ENCODE results near the gene BOLA2.
"Not testable (repeated sequence)": the region's sequence is repeated elsewhere in the genome, so short reads cannot be mapped to it uniquely, and the experiment has no call there.

Gene BOLA2

DNA sequence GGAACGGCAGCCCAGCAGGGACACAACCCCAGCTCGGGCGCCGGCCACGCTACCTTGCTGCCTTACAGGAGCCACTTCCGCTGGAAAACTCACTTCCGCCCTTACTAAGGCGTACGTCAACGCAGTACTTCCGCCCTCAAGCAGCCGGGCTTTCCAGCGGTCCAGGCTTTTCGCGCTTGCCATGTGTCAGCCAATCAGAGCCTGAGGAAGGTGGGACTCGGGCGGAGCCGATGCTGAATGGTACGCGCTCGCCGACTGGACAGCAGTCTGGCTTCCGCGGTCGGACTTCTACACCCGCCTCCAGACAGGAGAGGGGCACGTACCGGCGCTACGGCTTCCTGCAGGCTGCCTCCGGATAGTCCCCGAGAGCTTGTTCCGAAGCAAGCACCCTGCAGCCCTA, at the start of gene BOLA2, which contains the start of gene SLX1B:
Gene BOLA2, minus strand, starts transcription at position 83 of the 400 bp plus-strand sequence. CDS start 98 bp downstream, outside the sequence.
Gene SLX1B, plus strand, starts transcription at position 265 of the 400 bp plus-strand sequence.
- DNase-seq = not testable (repeated sequence)

DNA sequence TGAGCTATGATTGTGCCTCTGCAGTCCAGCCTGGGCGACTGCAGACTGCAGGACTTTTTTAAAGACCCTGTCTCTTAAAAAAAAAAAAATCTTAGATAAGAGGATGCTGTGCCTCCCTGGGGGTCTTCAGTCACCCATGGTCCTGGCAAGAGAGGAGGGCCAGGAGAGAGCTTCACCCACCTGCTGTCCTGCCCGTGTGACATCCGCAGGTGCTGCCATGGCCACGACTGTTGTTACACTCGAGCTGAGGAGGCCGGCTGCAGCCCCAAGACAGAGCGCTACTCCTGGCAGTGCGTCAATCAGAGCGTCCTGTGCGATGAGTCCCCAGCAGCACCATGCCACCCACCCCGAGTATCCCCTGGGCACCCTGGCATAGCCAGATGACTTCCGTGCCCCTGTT, 28.1 kb upstream of the BOLA2 start:
- not testable (repeated sequence) for DNase-seq

DNA sequence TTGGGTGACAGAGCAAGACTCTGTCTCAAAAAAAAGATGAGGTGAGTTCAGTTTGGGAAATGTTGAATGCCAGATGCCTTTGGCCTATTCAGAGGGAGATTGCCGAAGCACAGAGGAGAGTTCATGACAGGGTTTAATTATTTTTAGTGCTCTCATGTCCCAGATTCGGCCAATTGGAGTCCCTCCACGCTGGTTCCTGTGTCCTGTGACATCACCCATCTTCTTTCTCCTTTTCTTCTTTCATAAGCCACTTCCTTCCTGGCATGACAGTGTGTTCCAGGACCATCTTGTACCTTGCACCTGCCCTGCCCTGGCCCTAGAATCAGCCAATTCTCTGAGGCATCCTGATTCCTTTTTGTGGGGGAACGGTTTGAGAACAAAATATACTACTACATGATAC, 17.9 kb upstream of the BOLA2 start:
- DNase-seq = not testable (repeated sequence)

DNA sequence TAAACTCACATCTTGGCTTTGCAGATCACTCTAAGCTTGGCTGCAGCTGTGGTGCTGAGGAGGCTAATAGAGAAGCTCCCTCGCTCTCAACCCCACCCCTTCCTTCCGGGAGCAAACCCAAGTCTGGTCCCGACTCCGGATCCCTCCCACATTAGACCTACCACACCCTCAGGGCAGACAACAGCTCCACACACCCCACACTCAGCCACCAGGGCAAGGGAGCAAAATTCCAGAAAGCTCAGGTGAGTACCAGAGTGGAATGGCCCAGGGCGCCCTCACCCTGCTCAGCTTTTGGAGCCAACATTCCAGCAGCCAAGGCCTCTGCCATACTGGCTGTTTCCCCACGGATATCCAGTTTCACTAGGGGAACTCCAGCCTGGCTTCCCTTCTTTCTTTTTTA, 15.5 kb upstream of the BOLA2 start:
- not testable (repeated sequence) for DNase-seq

DNA sequence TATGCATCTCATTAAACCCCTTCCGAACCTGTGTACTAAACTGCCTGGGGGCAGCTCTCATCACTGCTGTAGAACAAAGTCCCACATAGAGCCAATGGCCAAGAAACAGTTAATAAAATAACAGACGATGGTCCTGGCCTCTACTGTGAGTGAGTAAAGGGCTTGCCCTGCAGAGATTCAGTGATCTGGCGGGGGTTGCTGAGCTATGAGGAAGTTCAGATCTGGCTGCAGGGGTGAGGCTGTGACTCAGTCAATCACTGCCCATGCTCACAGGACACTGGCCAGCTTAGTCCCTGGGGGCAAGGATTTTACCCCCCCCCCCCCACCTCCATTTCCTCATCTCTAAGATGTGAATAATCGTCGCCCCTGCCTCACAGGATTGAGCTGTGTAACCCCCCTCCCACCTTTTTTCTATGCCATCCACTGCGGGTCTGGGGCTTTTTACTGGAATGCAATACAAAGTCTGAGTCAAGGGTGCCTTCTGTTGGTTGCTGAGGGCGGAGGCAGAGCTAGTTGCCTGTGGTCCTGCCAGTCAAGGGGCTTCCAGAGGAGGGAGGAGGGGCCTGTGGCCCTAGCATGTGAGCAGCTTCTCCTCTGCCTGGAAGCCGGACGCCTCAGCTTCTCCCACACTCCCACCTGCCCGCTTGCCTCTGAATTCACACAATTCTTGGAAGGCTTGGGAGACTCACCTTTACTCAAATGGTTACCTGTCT, 13.7 kb upstream of the BOLA2 start:
- DNase-seq = not testable (repeated sequence)

DNA sequence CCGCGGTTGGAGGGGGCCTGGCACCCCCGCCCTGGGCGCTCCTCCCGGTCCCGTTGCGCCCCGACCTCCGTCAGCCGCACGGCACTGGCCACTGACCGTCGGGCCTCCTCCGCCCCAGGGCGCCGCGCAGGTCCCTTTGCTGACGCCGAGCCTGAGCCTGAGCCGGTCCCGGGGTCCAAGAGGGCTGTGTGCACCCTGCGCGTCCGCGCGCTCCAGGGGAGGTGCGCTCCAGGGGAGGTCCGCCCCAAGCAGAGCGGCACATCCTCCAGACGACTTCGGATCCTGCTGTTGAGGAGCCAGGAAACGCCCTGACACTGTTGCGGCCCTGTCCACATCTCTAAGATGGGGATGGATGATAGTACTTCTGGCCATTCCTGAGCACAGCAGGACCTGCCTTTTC, 12.8 kb upstream of the BOLA2 start:
- not testable (repeated sequence) for DNase-seq

DNA sequence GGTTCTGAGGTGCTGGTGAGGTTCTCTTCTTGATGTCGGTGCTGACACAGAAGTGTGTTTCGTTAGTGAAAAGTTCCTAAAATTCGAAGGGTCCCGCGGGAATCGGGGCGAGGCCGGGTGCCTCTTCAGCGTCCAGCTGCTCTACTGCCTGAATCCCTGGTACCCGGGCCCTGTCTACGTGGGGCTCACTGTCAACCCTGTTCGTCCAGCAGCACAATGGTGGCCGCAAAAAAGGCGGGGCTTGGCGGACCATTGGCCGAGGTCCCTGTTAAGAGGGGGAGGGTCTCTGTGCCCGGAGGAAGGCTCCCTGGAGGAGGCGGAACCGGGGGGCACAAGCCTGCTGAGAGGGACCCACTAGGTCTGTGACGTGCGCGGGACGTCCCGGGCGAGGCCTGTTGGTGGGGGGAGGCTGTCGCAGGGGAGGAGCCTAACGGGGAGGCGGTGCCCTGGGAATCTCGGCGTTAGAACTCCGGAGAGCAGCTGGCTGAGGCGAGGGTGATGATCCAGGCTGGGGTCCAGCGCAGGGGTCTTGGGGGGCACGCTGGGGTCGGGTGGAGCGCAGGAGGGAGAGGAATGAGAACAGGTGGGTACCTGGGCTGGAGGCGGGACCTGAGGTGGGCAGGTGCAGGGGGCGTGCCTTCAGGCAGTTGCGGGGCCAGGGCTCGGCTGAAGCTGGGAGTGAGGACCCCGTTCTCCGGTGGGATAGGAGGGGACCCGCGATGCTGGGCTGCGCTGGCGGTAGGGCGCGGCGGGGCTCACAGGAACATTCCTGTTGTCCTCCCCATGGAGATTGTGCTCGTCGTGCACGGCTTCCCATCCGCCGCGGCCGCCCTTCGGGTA, 12.1 kb upstream of the BOLA2 start:
- not testable (repeated sequence) for DNase-seq

DNA sequence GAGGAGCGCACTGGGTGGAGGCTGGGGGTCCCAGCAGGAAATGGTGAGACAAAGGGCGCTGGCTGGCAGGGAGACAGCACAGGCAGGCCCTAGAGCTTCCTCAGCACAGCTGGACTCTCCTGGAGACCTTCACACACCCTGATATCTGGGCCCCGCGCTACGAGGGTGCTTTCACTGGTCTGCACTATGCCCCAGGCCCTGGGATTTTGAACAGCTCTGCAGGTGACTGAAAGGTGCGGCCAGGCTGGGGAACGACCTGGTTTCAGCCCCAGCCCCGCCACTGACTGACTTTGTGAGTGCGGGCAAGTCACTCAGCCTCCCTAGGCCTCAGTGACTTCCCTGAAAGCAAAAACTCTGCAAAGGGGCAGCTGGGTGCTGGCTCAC, 6.5 kb upstream of the BOLA2 start:
- DNase-seq = not testable (repeated sequence)

DNA sequence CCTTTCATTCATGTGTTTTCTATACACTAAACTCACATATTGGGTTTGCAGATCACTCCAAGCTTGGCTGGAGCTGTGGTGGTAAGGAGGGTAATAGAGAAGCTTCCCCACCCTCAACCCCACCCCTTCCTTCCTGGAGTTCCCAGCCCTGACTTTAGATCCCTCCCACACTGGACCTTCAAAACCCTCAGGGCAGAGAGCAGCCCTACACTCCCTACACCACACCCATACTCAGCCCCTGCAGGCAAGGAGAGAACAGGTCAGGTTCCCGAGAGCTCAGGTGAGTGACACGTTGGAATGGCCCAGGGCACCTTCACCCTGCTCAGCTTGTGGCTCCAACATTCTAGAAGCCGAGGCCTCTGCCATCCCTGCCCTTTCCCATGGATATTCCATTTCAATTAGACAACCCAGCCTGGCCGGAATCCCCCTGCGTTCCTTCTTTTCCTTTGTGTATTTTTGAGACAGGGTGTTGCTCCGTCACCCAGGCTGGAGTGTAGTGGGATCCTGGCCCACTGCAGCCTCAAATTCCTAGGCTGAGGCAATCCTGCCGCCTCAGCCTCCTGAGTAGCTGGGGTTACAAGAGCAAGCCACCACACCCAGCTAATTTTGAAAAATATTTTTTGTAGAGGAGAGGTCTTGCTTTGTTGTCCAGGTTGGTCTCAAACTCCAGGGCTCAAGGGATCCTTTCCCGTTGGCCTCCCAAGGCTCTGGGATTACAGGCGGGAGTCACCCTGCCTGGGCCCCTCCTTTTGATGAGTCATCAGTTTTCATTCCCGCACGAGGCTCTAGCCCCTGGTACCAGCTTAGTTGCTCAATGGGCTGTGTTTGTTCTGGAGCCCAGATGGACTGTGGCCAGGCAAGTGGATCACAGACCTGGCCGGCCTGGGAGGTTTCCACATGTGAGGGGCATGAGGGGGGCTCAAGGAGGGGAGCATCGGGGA, 5.8 kb upstream of the BOLA2 start, which contains the start of gene SULT1A4:
Gene SULT1A4, plus strand, starts transcription at position 208 of the 941 bp plus-strand sequence. CDS start 1,473 bp downstream, outside the sequence.
- DNase-seq = not testable (repeated sequence)

DNA sequence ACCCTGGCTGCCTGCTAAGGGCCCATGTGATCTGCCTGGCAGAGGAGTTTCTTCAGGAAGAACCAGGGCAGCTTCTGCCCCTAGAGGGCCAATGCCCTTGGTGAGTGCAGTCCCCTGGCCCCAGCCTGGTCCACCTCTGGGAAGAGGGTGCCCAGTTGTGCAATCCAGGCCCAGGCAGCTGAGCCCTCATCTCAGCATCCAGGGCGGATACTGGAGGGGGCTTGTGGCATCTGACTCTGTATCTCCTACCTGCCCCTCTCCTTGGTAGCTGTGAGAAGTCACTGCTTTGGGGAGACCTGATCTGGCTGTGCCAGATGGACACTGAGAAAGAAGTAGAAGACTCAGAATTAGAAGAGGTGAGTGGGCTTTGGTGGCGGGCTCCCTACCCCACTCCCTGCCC, 3.5 kb upstream of the BOLA2 start:
- not testable (repeated sequence) for DNase-seq

DNA sequence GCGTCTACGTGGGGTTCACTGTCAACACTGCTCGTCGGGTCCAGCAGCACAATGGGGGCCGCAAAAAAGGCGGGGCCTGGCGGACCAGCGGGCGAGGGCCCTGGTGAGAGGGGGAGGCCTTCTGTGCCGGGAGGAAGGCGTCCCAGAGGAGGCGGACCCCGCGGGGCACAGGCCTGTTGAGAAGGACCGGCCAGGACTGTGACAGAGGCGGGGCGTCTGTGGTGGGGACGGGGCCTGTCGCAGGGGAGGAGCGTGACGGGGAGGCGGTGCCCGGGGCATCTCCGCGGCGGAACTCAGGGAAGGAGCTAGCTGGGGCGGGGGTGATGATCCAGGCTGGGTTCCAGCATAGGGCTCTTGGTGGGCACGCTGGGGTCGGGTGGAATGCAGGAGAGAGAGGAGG, 677 bp upstream of the BOLA2 start:
- not testable (repeated sequence) for DNase-seq

DNA sequence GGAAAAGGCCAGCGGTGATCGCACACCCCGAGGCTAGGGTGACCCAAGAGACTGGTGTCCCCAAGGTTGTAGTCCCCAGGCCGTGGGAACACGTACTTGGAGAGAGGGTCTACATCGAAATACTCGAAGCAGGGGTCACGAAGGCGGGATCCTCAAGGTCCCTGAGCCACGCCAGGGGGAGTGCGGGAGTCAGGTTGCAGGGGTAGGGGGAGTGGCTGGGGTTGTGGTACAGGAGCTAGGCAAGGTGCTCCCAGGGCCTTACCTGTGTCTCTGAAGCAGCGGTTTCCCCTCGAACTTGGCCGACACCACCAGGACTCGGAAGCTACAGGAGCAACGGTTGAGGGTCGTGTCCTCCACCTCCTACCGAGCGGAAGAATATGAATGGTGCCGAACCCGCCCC, 397 bp downstream of the BOLA2 start:
- not testable (repeated sequence) for DNase-seq

DNA sequence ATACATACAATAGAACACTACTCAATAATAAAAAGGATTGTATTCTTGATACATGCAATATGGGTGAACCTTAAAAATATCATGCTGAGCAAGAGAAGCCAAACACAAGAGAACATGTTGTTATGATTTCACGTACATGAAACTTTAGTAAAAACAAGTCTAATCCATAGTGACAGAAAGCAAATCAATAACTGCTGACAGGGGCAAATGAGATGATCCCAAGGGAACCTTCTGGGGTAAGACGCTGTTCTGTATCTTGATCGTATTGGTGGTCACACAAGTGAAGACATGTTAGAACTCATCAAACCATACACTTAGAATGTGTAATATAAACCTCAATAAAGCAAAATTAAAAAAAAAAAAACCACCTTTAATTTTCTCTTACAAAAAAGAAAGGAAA, 28.8 kb downstream of the BOLA2 start:
- DNase-seq = not testable (repeated sequence)

DNA sequence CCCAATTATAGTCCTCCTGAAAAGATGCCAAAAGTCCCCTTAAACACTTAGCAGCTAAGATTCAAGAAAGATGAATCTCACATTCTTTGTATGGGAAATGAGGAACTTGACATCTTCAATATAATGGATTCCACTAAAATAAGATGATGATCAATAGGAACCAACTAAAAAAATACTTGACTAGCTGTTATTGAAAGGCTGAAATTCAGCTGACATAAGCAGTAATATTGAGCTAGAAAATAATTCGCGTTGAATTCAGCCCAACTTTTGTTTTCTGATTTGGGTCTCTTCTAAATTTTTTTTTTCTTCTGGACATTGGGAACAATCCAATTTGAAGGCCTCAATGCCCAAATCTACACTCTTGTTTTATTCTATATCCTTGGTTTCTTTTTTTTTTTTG, 30.6 kb downstream of the BOLA2 start:
- DNase-seq = not testable (repeated sequence)

DNA sequence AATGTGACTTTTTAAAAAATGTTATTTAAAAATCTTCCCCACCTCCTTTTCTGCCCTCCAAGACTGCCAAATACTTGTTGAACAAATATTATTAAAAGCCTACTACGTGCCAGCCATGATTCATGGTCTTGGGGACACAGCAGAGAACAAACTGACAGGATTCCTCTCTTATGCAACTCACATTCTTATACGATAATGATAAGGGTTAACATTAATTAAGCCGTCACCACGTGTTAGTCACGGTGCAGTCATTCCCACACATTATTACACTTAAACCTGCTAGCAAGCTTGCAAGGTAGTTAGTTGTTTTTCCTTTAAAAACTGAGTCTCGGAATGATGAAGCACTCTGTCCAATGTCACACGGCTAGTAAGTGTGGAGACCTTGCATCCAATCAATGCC, 48.9 kb downstream of the BOLA2 start:
- not testable (repeated sequence) for DNase-seq

Data from left hindlimb (tissue), 1 donor.